Measurements from ENCODE around the gene CDKL1.

- TF ChIP-seq CTCF (IDR thresholded peaks at IDR 0.05; ENCODE audit: low read length) (no peak), EZH2 (IDR thresholded peaks at IDR 0.05; ENCODE audit: borderline replicate concordance, low read length) (no peak)
These were observed 50.7 kb downstream of the CDKL1 start for GRCh38 chr14:50345846-50346422.
